K562 (cell line): Measurements from ENCODE around the gene EPN2. TPM values are rescaled to one million over a fixed set of nuclear protein-coding genes. Genes with fewer than 3 reads are reported as not detected.

Experiments
- ARID1B ChIP-seq: fragments of 450-650 bp; IDR thresholded peaks from 2 replicates; pipeline ENCODE4 v1.6.1; 2016; ENCODE audit warnings: antibody characterized with exemption, mild to moderate bottlenecking, inconsistent platforms
- CAMTA2 ChIP-seq: fragments of 250-450 bp; sonication (Bioruptor Pico); conservative IDR thresholded peaks from 2 replicates; pipeline ENCODE4 v1.5.1; 2022
- EWSR1 ChIP-seq: fragments of 450-650 bp; IDR thresholded peaks from 2 replicates; pipeline ENCODE4 v1.6.1; 2018; ENCODE audit warnings: borderline replicate concordance, mild to moderate bottlenecking, low read depth, moderate library complexity; ENCODE audit not compliant: partially characterized antibody
- FOXM1 ChIP-seq, 2 experiments: fragments of 450-650 bp in 1 of 2; sonication (generic) in 1 of 2; formaldehyde crosslinking in 1 of 2; IDR thresholded peaks; 2 replicates each; pipeline versions ENCODE4 v1.6.1 to v1.9.0; 2017 to 2022; ENCODE audit warnings: low read depth in 2 of 2, mild to moderate bottlenecking in 2 of 2, missing genetic modification reagents in 1 of 2, moderate library complexity in 1 of 2
- RBFOX2 ChIP-seq: fragments of 200-400 bp; formaldehyde crosslinking; IDR thresholded peaks from 2 replicates; pipeline ENCODE4 v1.6.1; 2017; ENCODE audit warnings: low read depth, mild to moderate bottlenecking, low read length, moderate library complexity
- RNF2 ChIP-seq: sonication (generic); IDR thresholded peaks from 2 replicates; pipeline ENCODE4 v1.6.1; 2016
- SMAD1 ChIP-seq: fragments of 150-350 bp; IDR thresholded peaks from 2 replicates; pipeline ENCODE4 v1.6.1; 2014; ENCODE audit warnings: low read length, low read depth; ENCODE audit not compliant: partially characterized antibody
- XRCC5 ChIP-seq: fragments of 200-400 bp; formaldehyde crosslinking; IDR thresholded peaks from 2 replicates; pipeline ENCODE4 v1.6.1; 2017; ENCODE audit warnings: low read depth, mild to moderate bottlenecking, low read length
- ZBTB8A ChIP-seq: fragments of 450-650 bp; IDR thresholded peaks from 2 replicates; pipeline ENCODE4 v1.6.1; 2018; ENCODE audit warnings: mild to moderate bottlenecking, moderate library complexity; ENCODE audit not compliant: partially characterized antibody
- ZKSCAN1 ChIP-seq: fragments of 150-350 bp; IDR thresholded peaks from 2 replicates; pipeline ENCODE4 v1.6.1; 2016; ENCODE audit warnings: low read depth, low read length
- ZNF165 ChIP-seq: fragments of 250-450 bp; sonication (Bioruptor Pico); IDR thresholded peaks from 2 replicates; pipeline ENCODE4 v1.4.0; 2020; ENCODE audit warnings: borderline replicate concordance
- polyA plus RNA-seq, 8 experiments: library from polyadenylated mRNA; depleted of rRNA in 4 of 8; stranded (reverse) in 5 of 8; unstranded in 3 of 8; fragments of >200 nt; fragmentation: Nextera tagmentation in 2 of 8; fragmentation: Illumina TruSeq in 1 of 8; extraction: Ambion mirVana in 2 of 8; extraction: Trizol in 1 of 8; gene quantifications; 2 replicates each; pipeline versions ENCODE4 v1.2.1 to v1.2.3, GENCODE V29; 2011 to 2014; ENCODE audit warnings: inconsistent platforms in 1 of 8, missing spikeins in 1 of 8
- total RNA-seq, 7 experiments: library from RNA; depleted of rRNA in 6 of 7; stranded (reverse); fragments of >200 nt in 6 of 7; fragmentation: Illumina TruSeq in 2 of 7; extraction: Trizol in 2 of 7; gene quantifications; 2 replicates each; pipeline versions ENCODE4 v1.2.1 to v1.2.3, GENCODE V29; 2011 to 2021; ENCODE audit warnings: low replicate concordance in 1 of 7
- TF ChIP-seq, protein P1 (sequence below): sonication (generic); formaldehyde crosslinking; IDR thresholded peaks from 2 replicates; pipeline ENCODE4 v1.8.1; 2023; ENCODE audit warnings: mild to moderate bottlenecking, missing genetic modification reagents, moderate library complexity
- TF ChIP-seq, protein P2 (sequence below), 2 experiments: IDR thresholded peaks in 1 of 2; conservative IDR thresholded peaks in 1 of 2; 2 replicates each; pipeline ENCODE4 v1.6.1; 2016; ENCODE audit warnings: low read depth in 2 of 2, mild to moderate bottlenecking in 1 of 2, missing compliant biosample characterization in 1 of 2, missing genetic modification characterization in 1 of 2, moderate library complexity in 1 of 2
- TF ChIP-seq, protein P3 (sequence below): sonication (generic); formaldehyde crosslinking; IDR thresholded peaks from 2 replicates; pipeline ENCODE4 v1.8.1; 2022; ENCODE audit warnings: missing genetic modification reagents
- TF ChIP-seq, protein P4 (sequence below): fragments of 250-450 bp; sonication (Bioruptor Pico); IDR thresholded peaks from 2 replicates; pipeline ENCODE4 v1.5.0; 2021
- TF ChIP-seq, protein P5 (sequence below), 2 experiments: fragments of 450-650 bp in 1 of 2; sonication (generic) in 1 of 2; formaldehyde crosslinking in 1 of 2; IDR thresholded peaks in 1 of 2; conservative IDR thresholded peaks in 1 of 2; 2 replicates each; pipeline versions ENCODE4 v1.6.1 to v1.8.1; 2016 to 2023; ENCODE audit warnings: mild to moderate bottlenecking in 2 of 2, moderate library complexity in 2 of 2, inconsistent platforms in 1 of 2, missing genetic modification reagents in 1 of 2
- TF ChIP-seq, protein P6 (sequence below): fragments of 250-450 bp; sonication (Bioruptor Pico); IDR thresholded peaks from 2 replicates; pipeline ENCODE4 v1.8.0; 2022; ENCODE audit warnings: inconsistent platforms, mild to moderate bottlenecking, moderate library complexity, borderline replicate concordance

Gene EPN2
- total and polyA plus RNA-seq, 9 of the 15 experiments (the other 6 are each of a cell fraction or from before 2014, with no cell fraction given), result 1.0 to 12.9 (median 8.9) TPM

DNA sequence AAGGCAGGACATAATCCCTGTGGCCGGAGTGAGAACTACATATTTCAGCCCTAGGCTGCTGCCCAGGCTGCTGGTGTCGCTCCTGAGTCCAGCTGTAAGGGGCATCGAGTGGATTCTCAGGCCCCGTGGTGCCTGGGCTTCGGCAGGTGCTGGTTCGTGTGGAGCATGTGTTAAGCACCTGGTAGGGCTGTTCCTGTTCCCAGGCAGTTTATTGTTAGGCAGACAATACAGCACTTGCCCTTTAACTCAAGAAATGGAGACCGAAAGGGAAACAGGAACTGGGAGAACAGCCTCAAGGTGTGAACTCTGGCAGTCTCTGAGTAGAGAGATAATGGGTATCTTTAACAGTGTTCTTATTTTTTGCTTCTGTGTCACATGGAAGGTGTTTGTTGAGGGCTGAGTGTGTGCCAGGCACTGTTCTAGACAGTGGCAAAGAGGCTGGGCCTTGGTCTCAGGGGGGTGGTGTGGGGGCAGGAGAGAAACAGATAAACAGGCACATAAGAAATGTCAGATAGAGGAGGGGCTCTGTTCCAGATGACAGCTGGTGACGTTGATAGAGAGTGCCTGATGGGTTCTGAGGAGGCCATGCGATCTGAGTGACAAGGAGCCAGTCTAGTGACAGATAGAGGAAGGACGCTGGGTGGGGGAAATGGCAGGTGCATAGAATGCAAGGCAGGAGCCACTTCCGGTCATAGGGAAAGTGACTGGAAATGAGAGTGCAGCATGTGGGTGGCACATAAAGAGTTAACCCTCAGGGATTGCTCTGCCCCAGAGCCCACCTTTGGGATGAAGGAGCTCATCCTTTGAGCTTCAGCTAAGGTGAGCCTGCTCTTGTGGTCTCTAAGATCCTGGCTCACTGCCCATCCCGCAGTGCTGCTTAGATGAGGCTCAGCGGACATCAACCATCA lies 33.8 kb downstream of the EPN2 start (continued):
- TF ChIP-seq, protein P1, sequence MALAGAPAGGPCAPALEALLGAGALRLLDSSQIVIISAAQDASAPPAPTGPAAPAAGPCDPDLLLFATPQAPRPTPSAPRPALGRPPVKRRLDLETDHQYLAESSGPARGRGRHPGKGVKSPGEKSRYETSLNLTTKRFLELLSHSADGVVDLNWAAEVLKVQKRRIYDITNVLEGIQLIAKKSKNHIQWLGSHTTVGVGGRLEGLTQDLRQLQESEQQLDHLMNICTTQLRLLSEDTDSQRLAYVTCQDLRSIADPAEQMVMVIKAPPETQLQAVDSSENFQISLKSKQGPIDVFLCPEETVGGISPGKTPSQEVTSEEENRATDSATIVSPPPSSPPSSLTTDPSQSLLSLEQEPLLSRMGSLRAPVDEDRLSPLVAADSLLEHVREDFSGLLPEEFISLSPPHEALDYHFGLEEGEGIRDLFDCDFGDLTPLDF (CRISPR knock-in tag), result no peak
- TF ChIP-seq EWSR1, result no peak
- TF ChIP-seq, protein P2, sequence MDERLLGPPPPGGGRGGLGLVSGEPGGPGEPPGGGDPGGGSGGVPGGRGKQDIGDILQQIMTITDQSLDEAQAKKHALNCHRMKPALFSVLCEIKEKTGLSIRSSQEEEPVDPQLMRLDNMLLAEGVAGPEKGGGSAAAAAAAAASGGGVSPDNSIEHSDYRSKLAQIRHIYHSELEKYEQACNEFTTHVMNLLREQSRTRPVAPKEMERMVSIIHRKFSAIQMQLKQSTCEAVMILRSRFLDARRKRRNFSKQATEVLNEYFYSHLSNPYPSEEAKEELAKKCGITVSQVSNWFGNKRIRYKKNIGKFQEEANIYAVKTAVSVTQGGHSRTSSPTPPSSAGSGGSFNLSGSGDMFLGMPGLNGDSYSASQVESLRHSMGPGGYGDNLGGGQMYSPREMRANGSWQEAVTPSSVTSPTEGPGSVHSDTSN (CRISPR knock-in tag; IDR thresholded peaks at IDR 0.05; ENCODE audit: low read depth), result peak; percentile 36; the same call in 1 of the 2 replicates
- TF ChIP-seq, protein P2 (tag; conservative IDR thresholded peaks at IDR 0.05; ENCODE audit: low read depth), result peak; percentile 44; the same call in 1 of the 2 replicates
- TF ChIP-seq ZKSCAN1, result no peak
- no peak for TF ChIP-seq RBFOX2
- TF ChIP-seq, protein P3, sequence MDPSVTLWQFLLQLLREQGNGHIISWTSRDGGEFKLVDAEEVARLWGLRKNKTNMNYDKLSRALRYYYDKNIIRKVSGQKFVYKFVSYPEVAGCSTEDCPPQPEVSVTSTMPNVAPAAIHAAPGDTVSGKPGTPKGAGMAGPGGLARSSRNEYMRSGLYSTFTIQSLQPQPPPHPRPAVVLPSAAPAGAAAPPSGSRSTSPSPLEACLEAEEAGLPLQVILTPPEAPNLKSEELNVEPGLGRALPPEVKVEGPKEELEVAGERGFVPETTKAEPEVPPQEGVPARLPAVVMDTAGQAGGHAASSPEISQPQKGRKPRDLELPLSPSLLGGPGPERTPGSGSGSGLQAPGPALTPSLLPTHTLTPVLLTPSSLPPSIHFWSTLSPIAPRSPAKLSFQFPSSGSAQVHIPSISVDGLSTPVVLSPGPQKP, result no peak
- TF ChIP-seq FOXM1 (IDR thresholded peaks at IDR 0.05; ENCODE audit: low read depth), result 0 out of 2 replicates have a peak, but pooled peaks have one; percentile 34
- TF ChIP-seq FOXM1 (CRISPR knock-in tag; IDR thresholded peaks at IDR 0.05; ENCODE audit: low read depth), result no peak
- no peak for TF ChIP-seq XRCC5
- TF ChIP-seq RNF2, result no peak
- no peak for TF ChIP-seq ZNF165 (CRISPR knock-in tag)
- no peak for TF ChIP-seq ZBTB8A
- TF ChIP-seq, protein P4, sequence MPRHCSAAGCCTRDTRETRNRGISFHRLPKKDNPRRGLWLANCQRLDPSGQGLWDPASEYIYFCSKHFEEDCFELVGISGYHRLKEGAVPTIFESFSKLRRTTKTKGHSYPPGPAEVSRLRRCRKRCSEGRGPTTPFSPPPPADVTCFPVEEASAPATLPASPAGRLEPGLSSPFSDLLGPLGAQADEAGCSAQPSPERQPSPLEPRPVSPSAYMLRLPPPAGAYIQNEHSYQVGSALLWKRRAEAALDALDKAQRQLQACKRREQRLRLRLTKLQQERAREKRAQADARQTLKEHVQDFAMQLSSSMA (CRISPR knock-in tag), result no peak
- peak; percentile 88 for TF ChIP-seq ARID1B
- TF ChIP-seq, protein P5, sequence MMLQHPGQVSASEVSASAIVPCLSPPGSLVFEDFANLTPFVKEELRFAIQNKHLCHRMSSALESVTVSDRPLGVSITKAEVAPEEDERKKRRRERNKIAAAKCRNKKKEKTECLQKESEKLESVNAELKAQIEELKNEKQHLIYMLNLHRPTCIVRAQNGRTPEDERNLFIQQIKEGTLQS (IDR thresholded peaks at IDR 0.05), result no peak
- TF ChIP-seq, protein P5 (CRISPR knock-in tag; conservative IDR thresholded peaks at IDR 0.05), result no peak
- TF ChIP-seq, protein P6, sequence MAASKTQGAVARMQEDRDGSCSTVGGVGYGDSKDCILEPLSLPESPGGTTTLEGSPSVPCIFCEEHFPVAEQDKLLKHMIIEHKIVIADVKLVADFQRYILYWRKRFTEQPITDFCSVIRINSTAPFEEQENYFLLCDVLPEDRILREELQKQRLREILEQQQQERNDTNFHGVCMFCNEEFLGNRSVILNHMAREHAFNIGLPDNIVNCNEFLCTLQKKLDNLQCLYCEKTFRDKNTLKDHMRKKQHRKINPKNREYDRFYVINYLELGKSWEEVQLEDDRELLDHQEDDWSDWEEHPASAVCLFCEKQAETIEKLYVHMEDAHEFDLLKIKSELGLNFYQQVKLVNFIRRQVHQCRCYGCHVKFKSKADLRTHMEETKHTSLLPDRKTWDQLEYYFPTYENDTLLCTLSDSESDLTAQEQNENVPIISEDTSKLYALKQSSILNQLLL (CRISPR knock-in tag), result no peak
- no peak for TF ChIP-seq SMAD1
- TF ChIP-seq CAMTA2 (CRISPR knock-in tag), result no peak
